NCI-H2196 (cell line): Measurements from ENCODE around the gene PRKD2.
"Not testable (repeated sequence)": the region's sequence is repeated elsewhere in the genome, so short reads cannot be mapped to it uniquely, and the experiment has no call there.

Experiments
- DNase-seq: peaks from one replicate; lab custom pipeline; 2025; ENCODE audit not compliant: unreplicated experiment; lab: John Stamatoyannopoulos, UW

Gene PRKD2

GRCh38 chr19:46634656-46635218 lies 82.2 kb downstream of the PRKD2 start:
- DNase-seq = no peak

GRCh38 chr19:46634045-46634655 lies 82.8 kb downstream of the PRKD2 start:
- peak; percentile 63 for DNase-seq

- no peak for DNase-seq
Measured at GRCh38 chr19:46633130-46633529, 83.8 kb downstream of the PRKD2 start.

- no peak for DNase-seq
Measured at GRCh38 chr19:46631481-46631880, 85.4 kb downstream of the PRKD2 start.

GRCh38 chr19:46630586-46631205 lies 86.2 kb downstream of the PRKD2 start:
- no peak for DNase-seq

GRCh38 chr19:46629546-46630025 lies 87.3 kb downstream of the PRKD2 start:
- DNase-seq = no peak

- DNase-seq = not testable (repeated sequence)
Measured at GRCh38 chr19:46628970-46629369, 87.9 kb downstream of the PRKD2 start.

- no peak for DNase-seq
Measured at GRCh38 chr19:46626446-46626845, 90.5 kb downstream of the PRKD2 start.

GRCh38 chr19:46625731-46626130 lies 91.2 kb downstream of the PRKD2 start:
- no peak for DNase-seq

GRCh38 chr19:46624958-46625661 lies 91.8 kb downstream of the PRKD2 start, which contains the start of gene PTGIR:
PTGIR (minus strand) TSS chr19:46625089; CDS start chr19:46624225, 864 bp downstream.
- DNase-seq = no peak
